Measurements from ENCODE around the gene PSPC1.

Gene PSPC1

DNA sequence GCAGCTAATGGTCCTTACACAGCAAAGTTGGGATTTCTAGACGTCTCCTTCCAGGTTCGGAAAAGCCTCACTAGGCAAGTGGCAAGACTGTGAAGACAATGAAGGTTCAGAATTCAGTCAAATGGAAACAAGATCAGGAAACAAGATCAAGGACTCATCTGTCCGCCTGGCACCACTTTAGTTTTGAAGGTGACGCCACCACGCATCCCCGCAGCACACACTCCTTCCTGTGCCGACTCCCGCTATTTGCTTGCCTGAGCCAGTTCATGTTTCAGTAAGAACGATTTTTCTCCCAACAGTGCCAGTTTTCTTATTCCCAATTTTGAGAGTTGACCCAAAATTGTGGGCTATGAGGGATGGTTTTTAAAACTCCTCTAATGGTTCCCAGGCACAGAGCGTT, 107.8 kb downstream of the PSPC1 start:
- no peak for TF ChIP-seq ZFX (IDR thresholded peaks at IDR 0.05)
- TF ChIP-seq, protein P1, sequence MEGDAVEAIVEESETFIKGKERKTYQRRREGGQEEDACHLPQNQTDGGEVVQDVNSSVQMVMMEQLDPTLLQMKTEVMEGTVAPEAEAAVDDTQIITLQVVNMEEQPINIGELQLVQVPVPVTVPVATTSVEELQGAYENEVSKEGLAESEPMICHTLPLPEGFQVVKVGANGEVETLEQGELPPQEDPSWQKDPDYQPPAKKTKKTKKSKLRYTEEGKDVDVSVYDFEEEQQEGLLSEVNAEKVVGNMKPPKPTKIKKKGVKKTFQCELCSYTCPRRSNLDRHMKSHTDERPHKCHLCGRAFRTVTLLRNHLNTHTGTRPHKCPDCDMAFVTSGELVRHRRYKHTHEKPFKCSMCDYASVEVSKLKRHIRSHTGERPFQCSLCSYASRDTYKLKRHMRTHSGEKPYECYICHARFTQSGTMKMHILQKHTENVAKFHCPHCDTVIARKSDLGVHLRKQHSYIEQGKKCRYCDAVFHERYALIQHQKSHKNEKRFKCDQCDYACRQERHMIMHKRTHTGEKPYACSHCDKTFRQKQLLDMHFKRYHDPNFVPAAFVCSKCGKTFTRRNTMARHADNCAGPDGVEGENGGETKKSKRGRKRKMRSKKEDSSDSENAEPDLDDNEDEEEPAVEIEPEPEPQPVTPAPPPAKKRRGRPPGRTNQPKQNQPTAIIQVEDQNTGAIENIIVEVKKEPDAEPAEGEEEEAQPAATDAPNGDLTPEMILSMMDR (conservative IDR thresholded peaks at IDR 0.05): no peak
- H3K27ac ChIP-seq: no peak overlapping the region

DNA sequence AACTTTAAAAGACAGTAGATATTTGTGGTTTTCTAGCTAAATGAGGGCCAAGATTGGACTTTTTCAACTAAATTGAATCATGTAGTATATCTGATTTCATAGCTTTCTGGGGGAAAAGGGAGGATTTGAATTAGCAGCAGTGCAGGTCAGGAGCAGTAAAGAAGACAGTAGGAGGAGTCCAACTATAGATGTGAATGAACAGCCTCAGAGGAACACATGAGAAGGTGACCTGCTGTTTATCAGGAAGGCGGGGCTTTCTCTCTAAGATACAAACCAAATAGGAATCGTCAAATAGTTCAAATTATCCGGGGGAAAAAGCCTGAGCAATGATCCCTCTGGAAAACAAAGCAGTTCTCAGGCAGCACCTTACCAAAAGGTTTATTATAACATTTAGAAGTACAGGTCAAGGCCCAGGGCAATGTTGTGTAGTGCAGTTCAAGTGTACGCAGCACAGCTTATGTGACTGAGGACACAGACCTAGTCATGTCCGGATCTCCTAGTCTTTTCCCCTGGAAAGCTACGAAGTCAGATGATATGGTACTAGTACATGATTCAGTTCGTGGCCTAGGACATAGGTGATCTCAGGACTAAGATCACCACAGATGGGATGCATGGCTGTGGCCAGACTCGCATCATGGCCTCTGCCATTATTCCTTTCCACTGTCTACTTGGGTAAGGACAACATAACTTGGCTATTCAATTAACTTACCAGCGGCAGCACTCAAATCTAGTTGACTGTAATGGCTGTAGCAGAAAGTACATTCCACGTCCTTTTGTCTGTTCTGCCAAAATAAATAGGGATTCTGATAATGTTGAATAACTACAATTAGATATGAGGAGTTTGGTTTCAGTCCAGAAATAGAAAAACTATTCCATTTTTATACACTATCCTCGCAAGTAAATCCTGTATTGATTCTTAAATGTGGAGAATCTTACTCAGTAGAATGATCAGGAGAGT, 109.0 kb downstream of the PSPC1 start:
- TF ChIP-seq ZFX (IDR thresholded peaks at IDR 0.05): no peak
- TF ChIP-seq, protein P1 (conservative IDR thresholded peaks at IDR 0.05): no peak
- H3K27ac ChIP-seq: no peak overlapping the region

DNA sequence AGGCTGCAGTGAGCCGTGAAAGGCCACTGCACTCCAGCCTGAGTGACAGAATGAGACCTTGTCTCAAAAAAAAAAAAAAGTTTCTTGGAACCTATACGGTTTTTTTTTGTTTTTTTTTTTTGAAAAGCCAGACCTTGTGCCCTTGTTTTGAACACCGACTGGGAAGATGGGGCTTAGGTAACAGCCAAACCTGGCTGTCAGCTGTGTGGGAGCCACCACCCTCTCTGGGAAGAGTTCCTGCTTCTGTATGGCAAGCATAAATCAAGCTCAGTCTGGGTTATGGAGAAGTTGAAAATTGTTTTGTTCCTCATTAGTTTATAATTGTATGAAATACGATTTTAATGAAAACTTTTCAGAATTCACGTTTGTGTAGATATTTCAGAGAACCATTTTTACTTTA, 109.8 kb downstream of the PSPC1 start:
- no peak overlapping the region for H3K27ac ChIP-seq
- TF ChIP-seq ZFX (IDR thresholded peaks at IDR 0.05): no peak
- TF ChIP-seq, protein P1 (conservative IDR thresholded peaks at IDR 0.05): no peak

DNA sequence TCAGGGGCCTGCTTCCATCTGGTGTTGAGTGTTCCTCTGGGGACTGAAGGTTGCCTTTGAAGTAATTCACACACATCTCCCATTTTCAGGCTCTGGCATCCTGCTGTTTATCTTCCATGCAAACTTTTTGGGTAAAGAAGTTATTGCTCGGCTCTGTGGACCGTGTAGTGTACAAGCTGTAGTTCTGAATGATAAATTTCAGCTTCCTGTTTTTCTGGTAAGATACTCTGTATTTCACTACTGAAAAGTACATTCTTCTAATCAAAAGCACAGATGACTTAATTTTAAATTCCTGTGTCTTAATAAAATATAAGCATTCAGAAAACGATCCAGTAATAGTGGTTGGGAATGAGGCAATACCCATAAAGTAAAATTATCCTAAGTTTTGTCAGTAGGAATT, 112.6 kb downstream of the PSPC1 start:
- TF ChIP-seq, protein P1 (conservative IDR thresholded peaks at IDR 0.05): no peak
- no peak for TF ChIP-seq ZFX (IDR thresholded peaks at IDR 0.05)
- no peak overlapping the region for H3K27ac ChIP-seq

DNA sequence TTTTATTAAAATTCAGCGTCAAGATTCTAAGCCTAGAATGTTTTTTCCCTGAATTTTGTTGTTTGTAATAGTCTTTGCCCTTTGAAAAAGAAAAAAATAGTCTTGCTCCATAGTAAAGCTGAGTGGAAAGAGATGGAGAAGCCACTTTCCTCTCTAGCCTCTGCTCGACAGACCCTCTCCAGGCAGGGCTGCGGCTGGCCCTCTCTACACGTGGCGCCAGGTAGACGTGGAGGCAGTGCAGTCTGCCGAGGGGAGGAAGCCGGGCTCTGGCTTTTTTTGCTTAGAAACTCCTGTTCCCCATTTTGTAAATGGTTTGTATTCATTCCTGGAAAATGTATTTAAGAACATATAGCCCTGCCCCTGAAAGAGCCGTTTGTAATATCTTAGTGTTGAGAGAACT, 114.0 kb downstream of the PSPC1 start:
- H3K27ac ChIP-seq: no peak overlapping the region
- TF ChIP-seq, protein P1 (conservative IDR thresholded peaks at IDR 0.05): no peak
- no peak for TF ChIP-seq ZFX (IDR thresholded peaks at IDR 0.05)

DNA sequence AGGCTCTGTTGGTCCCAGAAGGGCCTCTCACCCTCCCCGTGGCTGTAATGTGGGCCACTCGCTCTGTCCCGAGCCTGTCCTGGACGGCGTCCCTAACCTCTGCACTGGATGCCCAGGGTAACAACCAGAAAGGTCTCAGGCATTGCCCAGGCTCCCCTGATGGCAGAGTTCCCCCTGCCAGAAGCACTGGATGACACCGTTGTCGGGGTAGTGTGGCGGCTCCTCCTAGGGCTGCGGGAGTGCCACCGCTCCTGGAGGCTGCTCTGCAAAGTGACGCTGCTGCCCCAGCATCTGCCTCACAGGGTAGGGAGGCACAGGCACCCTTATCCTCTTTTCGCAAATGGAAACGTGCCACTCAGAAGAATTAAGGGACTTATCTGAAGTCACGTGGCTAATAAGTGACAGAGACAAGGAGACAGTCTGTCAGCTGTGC, 117.3 kb downstream of the PSPC1 start:
- no peak overlapping the region for H3K27ac ChIP-seq

More for the DNA sequence above, 117.3 kb downstream of the PSPC1 start:
- TF ChIP-seq, protein P1 (conservative IDR thresholded peaks at IDR 0.05): no peak
